Activated B cell treated with CpG ODN at 0.5 μM for 24 hours (primary cell): ENCODE data around the gene CXXC5. TPM values are rescaled to one million over a fixed set of nuclear protein-coding genes. Genes with fewer than 3 reads are reported as not detected.
"Not testable (repeated sequence)": the region's sequence is repeated elsewhere in the genome, so short reads cannot be mapped to it uniquely, and the experiment has no call there.

Experiments used
- ATAC-seq: fragments of 200-7000 bp; cut with Tn5 transposase; one replicate; pipeline ENCODE4 v1.10.0; 2021; ENCODE audit warnings: low read depth, mild to moderate bottlenecking, moderate library complexity
- CTCF ChIA-PET: fragments of 350-600 bp; sonication (Branson Sonifier 250); formaldehyde crosslinking; loops from one replicate; lab custom pipeline; 2021; ENCODE audit warnings: antibody characterized with exemption; lab: Charles Lee
- POLR2A ChIA-PET: fragments of 350-600 bp; sonication (Branson Sonifier 250); formaldehyde crosslinking; loops from one replicate; lab custom pipeline; 2021; ENCODE audit warnings: antibody characterized with exemption; lab: Charles Lee
- DNase-seq: peaks from one replicate; pipeline ENCODE4 v3.0.0; 2022
- H3K27ac Mint-ChIP-seq: one replicate; pipeline ENCODE4 v1.8.0; 2020; ENCODE audit warnings: mixed read lengths
- H3K27me3 Mint-ChIP-seq: one replicate; pipeline ENCODE4 v1.8.0; 2021; ENCODE audit warnings: mixed read lengths
- H3K36me3 Mint-ChIP-seq: one replicate; pipeline ENCODE4 v1.8.0; 2021; ENCODE audit warnings: low read depth, mixed read lengths
- H3K4me1 Mint-ChIP-seq: one replicate; pipeline ENCODE4 v1.8.0; 2021; ENCODE audit warnings: mixed read lengths
- H3K4me3 Mint-ChIP-seq: one replicate; pipeline ENCODE4 v1.8.0; 2020; ENCODE audit warnings: mild to moderate bottlenecking, mixed read lengths
- H3K9me3 Mint-ChIP-seq: one replicate; pipeline ENCODE4 v1.8.0; 2020; ENCODE audit warnings: mixed read lengths
- CTCF ChIP-seq: fragments of 200-600 bp; IDR thresholded peaks from one replicate; pipeline ENCODE4 v1.8.0; 2022; ENCODE audit warnings: antibody characterized with exemption, mild to moderate bottlenecking
- intact Hi-C: fragments of 100-400 bp; cut with micrococcal nuclease; formaldehyde crosslinking; loops from one replicate; pipeline ENCODE4 v1.15.1; 2024
- total RNA-seq: library from RNA; stranded (reverse); gene quantifications from 2 replicates; pipeline ENCODE4 v1.2.3, GENCODE V29; 2022

Gene CXXC5
- total RNA-seq, 1 donor from 2014 or later = 115 TPM

- ChIA-PET POLR2A (interaction anchor here (0.5 to 1.7 kb wide), 6 partner anchors 18 to 1967 kb away, joined by 3 to 19 read pairs (median 6); no protein-coding TSS in a partner anchor), CTCF (interaction anchor here (0.8 to 1.3 kb wide), 3 partner anchors 31 to 87 kb away, joined by 3 to 4 read pairs (median 3); no protein-coding TSS in a partner anchor)
- no peaks in the 10 kb centered on the region for H3K9me3 Mint-ChIP-seq
- no peaks in the 10 kb centered on the region for H3K27me3 Mint-ChIP-seq
- peaks cover 61% of the 10 kb centered on the region for H3K36me3 Mint-ChIP-seq
- peaks cover 41% of the 10 kb centered on the region for H3K4me1 Mint-ChIP-seq
- peak overlapping the region; percentile 47 for H3K27ac Mint-ChIP-seq
- no peak for TF ChIP-seq CTCF
- intact Hi-C loops = loop anchor here (5.0 kb wide), 1 partner anchor 89 kb away; no protein-coding TSS in a partner anchor
- peak; percentile 86 for ATAC-seq
- peak overlapping the region; percentile 60 for H3K4me3 Mint-ChIP-seq
- DNase-seq = no peak
Measured at GRCh38 chr5:139605887-139606286, 42.3 kb upstream of the CXXC5 start.

DNA sequence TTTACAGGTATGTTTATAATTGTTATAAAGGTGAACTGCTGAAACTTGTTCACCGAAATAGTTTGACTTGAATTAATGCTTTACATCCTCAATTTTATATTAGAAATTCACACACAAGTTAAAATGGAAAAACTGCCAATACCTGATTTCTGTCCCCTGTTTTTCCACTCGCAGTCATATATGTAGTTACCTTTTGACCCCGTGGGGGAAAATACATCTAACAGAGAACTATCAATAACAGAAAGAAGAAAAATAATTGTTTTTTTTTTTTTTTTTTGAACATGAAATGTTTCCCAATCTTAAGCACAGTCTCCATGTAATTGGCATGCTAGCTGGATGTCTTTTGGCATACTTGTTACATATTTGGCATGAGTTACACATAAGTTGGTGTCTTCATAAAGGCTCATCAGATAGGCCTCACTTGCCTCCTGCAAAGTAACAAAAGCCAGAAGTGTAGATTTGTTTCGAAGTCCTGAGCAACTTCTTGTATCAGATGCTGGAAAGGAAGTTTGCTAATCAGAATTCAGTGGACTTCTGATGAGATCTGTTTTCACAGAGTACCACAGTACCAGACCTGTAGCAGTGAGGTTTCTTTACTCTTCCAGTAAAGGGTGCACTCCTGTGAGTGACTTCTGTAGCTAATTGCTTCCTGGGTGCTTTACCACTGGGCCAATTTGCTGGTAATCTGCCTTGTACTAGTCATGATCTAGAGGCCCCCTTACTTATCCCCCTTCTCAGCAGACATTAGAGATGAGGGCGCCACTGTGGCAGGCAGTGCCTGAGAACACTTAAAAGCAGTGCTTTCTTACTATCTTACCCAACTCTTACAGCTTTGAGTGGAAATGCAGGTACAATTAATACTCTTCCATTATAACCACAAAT is 36.2 kb upstream of the CXXC5 start:
- no peak for TF ChIP-seq CTCF
- ATAC-seq (no peak), DNase-seq (no peak)
- POLR2A ChIA-PET = no interaction called here
- Mint-ChIP-seq H3K36me3 (peaks cover 54% of the 10 kb centered on the region), H3K27me3 (no peaks in the 10 kb centered on the region), H3K9me3 (no peaks in the 10 kb centered on the region), H3K4me1 (peaks cover 37% of the 10 kb centered on the region), H3K4me3 (no peak overlapping the region), H3K27ac (peak overlapping the region; percentile 59)
- intact Hi-C loops = loop anchor here (2.0 to 5.0 kb wide), 2 partner anchors 47 to 190 kb away; no protein-coding TSS in a partner anchor
- CTCF ChIA-PET = interaction anchor here (1.2 kb wide), 1 partner anchor 22 kb away, joined by 3 read pairs; no protein-coding TSS in a partner anchor

- Mint-ChIP-seq H3K27ac (no peak overlapping the region), H3K36me3 (peaks cover 72% of the 10 kb centered on the region), H3K4me3 (no peak overlapping the region), H3K4me1 (no peaks in the 10 kb centered on the region), H3K9me3 (no peaks in the 10 kb centered on the region), H3K27me3 (no peaks in the 10 kb centered on the region)
- ChIA-PET CTCF (no interaction called here), POLR2A (no interaction called here)
- ATAC-seq (no peak), DNase-seq (no peak)
- intact Hi-C loops = no loop called here
- no peak for TF ChIP-seq CTCF
Measured at GRCh38 chr5:139619861-139620260, 28.3 kb upstream of the CXXC5 start.

- ChIA-PET CTCF (interaction anchor here (0.7 kb wide), 1 partner anchor 203 kb away, joined by 3 read pairs; no protein-coding TSS in a partner anchor), POLR2A (interaction anchor here (0.7 kb wide), 1 partner anchor 15 kb away, joined by 3 read pairs; no protein-coding TSS in a partner anchor)
- H3K9me3 Mint-ChIP-seq, H3K4me1 Mint-ChIP-seq, H3K27me3 Mint-ChIP-seq, intact Hi-C loops, ATAC-seq, H3K4me3 Mint-ChIP-seq, DNase-seq, H3K27ac Mint-ChIP-seq: not testable (repeated sequence)
- H3K36me3 Mint-ChIP-seq = peaks cover 75% of the 10 kb centered on the region
Measured at GRCh38 chr5:139625398-139625797, 22.8 kb upstream of the CXXC5 start.

GRCh38 chr5:139630855-139631254 is 17.3 kb upstream of the CXXC5 start:
- no peak overlapping the region for H3K4me3 Mint-ChIP-seq
- no peaks in the 10 kb centered on the region for H3K9me3 Mint-ChIP-seq
- DNase-seq = no peak
- no peak for TF ChIP-seq CTCF
- intact Hi-C loops = loop anchor here (5.0 kb wide), 1 partner anchor 114 kb away; no protein-coding TSS in a partner anchor
- peaks cover 42% of the 10 kb centered on the region for H3K36me3 Mint-ChIP-seq
- H3K4me1 Mint-ChIP-seq = peaks cover 33% of the 10 kb centered on the region
- POLR2A ChIA-PET = interaction anchor here (0.7 kb wide), 1 partner anchor 70 kb away, joined by 3 read pairs; no protein-coding TSS in a partner anchor
- H3K27me3 Mint-ChIP-seq = no peaks in the 10 kb centered on the region
- no peak for ATAC-seq
- no peak overlapping the region for H3K27ac Mint-ChIP-seq
- CTCF ChIA-PET = interaction anchor here (1.0 to 9.1 kb wide), 3 partner anchors 56 to 137 kb away, joined by 4 to 325 read pairs (median 228); no protein-coding TSS in a partner anchor
